Panc1 (cell line): ENCODE results near the gene ATP8B3. TPM values are rescaled to one million over a fixed set of nuclear protein-coding genes. Genes with fewer than 3 reads are reported as not detected.

Experiments
- ATAC-seq: fragments of 200-7000 bp; cut with Tn5 transposase; 2 replicates; pipeline ENCODE4 v1.9.1; 2020; ENCODE audit warnings: mild to moderate bottlenecking, moderate library complexity
- BruUV-seq: library from RNA; stranded (reverse); fragments of 400-500 nt; replicated peaks from 2 replicates; lab custom pipeline; 2021; lab: Mats Ljungman, UMichigan
- CTCF ChIA-PET: fragments of 300-600 bp; sonication (Branson Sonifier 250); formaldehyde crosslinking; loops from one replicate; lab custom pipeline; 2022; ENCODE audit warnings: antibody characterized with exemption; lab: Charles Lee
- POLR2A ChIA-PET: fragments of 300-600 bp; sonication (Branson Sonifier 250); formaldehyde crosslinking; loops from one replicate; lab custom pipeline; 2022; ENCODE audit warnings: antibody characterized with exemption; lab: Charles Lee
- DNase-seq: peaks from one replicate; pipeline ENCODE4 v3.0.0-alpha.2; 2010; ENCODE audit warnings: low read depth, low spot score
- H3K27ac ChIP-seq: 2 replicates; pipeline ENCODE4 v1.5.1; 2011; ENCODE audit warnings: mild to moderate bottlenecking, low read length, inconsistent platforms
- H3K27me3 ChIP-seq: fragments of 200-500 bp; sonication (Bioruptor generic); 2 replicates; pipeline ENCODE4 v1.6.0; 2014; ENCODE audit warnings: low read length, inconsistent platforms; ENCODE audit not compliant: control insufficient read depth, insufficient read depth
- H3K36me3 ChIP-seq: fragments of 200-500 bp; sonication (Bioruptor generic); 2 replicates; pipeline ENCODE4 v1.5.1; 2014; ENCODE audit warnings: inconsistent platforms, mild to moderate bottlenecking, low read length, moderate library complexity; ENCODE audit not compliant: control insufficient read depth, insufficient read depth
- H3K4me1 ChIP-seq: 2 replicates; pipeline ENCODE4 v1.5.1; 2011; ENCODE audit warnings: inconsistent platforms, mild to moderate bottlenecking, low read length, moderate library complexity; ENCODE audit not compliant: control insufficient read depth, insufficient read depth
- H3K4me3 ChIP-seq, 2 experiments: 2 replicates each; pipeline ENCODE4 v1.5.1; 2011 to 2012; ENCODE audit warnings: low read depth in 2 of 2, low read length in 2 of 2, mild to moderate bottlenecking in 2 of 2, inconsistent platforms in 1 of 2, moderate library complexity in 1 of 2
- H3K9me3 ChIP-seq: fragments of 200-500 bp; sonication (Bioruptor generic); 2 replicates; pipeline ENCODE4 v1.5.1; 2014; ENCODE audit warnings: low read depth, mild to moderate bottlenecking, inconsistent platforms, low read length, moderate library complexity; ENCODE audit not compliant: control insufficient read depth, insufficient read depth
- CTCF ChIP-seq: fragments of 450-650 bp; IDR thresholded peaks from 2 replicates; pipeline ENCODE4 v1.5.1; 2017; ENCODE audit warnings: mild to moderate bottlenecking
- POLR2AphosphoS5 ChIP-seq: IDR thresholded peaks from 2 replicates; pipeline ENCODE4 v1.6.1; 2012; ENCODE audit warnings: mild to moderate bottlenecking, low read depth, low read length, moderate library complexity
- REST ChIP-seq, 2 experiments: IDR thresholded peaks; 2 replicates each; pipeline ENCODE4 v1.6.1; 2011 to 2012; ENCODE audit warnings: low read depth in 2 of 2, control low read depth in 1 of 2, low read length in 1 of 2, mild to moderate bottlenecking in 1 of 2, moderate library complexity in 1 of 2; ENCODE audit not compliant: insufficient read depth in 1 of 2
- SIN3A ChIP-seq: IDR thresholded peaks from 2 replicates; pipeline ENCODE4 v1.6.1; 2012; ENCODE audit warnings: low read depth, mild to moderate bottlenecking, low read length, moderate library complexity, borderline replicate concordance; ENCODE audit not compliant: insufficient read depth
- TCF7L2 ChIP-seq: IDR thresholded peaks from 2 replicates; pipeline ENCODE4 v1.6.1; 2011; ENCODE audit warnings: mild to moderate bottlenecking, low read depth, low read length, inconsistent platforms
- in situ Hi-C: cut with HindIII; loops from 2 replicates; pipeline ENCODE4 v1.10.0; 2016; ENCODE audit warnings: low sequenced_read_pairs, low pct_unique_long_range_greater_than_20kb
- intact Hi-C: fragments of 100-400 bp; cut with micrococcal nuclease; formaldehyde crosslinking; loops from one replicate; pipeline ENCODE4 v1.10.0; 2022; ENCODE audit not compliant: unreplicated experiment
- total RNA-seq: library from RNA; stranded (reverse); gene quantifications from one replicate; pipeline ENCODE4 v1.2.1, GENCODE V29; 2021; ENCODE audit not compliant: unreplicated experiment

ATP8B3 gene
- total RNA-seq, 1 experiment from 2014 or later, result 67.7 TPM

- H3K27ac ChIP-seq, result peak overlapping the region; percentile 69
- BruUV-seq, result no TSS peak
- no peak for DNase-seq
- H3K4me1 ChIP-seq, result peaks cover 18% of the 10 kb centered on the region
- no peak overlapping the region for H3K4me3 ChIP-seq
- ChIA-PET POLR2A (no interaction called here), CTCF (no interaction called here)
- H3K27me3 ChIP-seq, result no peaks in the 10 kb centered on the region
- no peaks in the 10 kb centered on the region for H3K9me3 ChIP-seq
- peak; percentile 54 for ATAC-seq
- in situ Hi-C loops (no loop called here), intact Hi-C loops (no loop called here)
- no peaks in the 10 kb centered on the region for H3K36me3 ChIP-seq
- TF ChIP-seq SIN3A, result no peak
- TF ChIP-seq POLR2AphosphoS5, result no peak
- TF ChIP-seq REST (IDR thresholded peaks at IDR 0.05; ENCODE audit: insufficient read depth in 1 of 2, low read depth in 2 of 2, low read length in 1 of 2), result no peak
These were observed 45.2 kb downstream of the ATP8B3 start for GRCh38 chr19:1766800-1767352.

- no peaks in the 10 kb centered on the region for H3K27me3 ChIP-seq
- ATAC-seq, result peak; percentile 10; the same call in 1 of the 2 replicates
- DNase-seq, result no peak
- H3K9me3 ChIP-seq, result no peaks in the 10 kb centered on the region
- intact Hi-C loops, result no loop called here
- ChIA-PET POLR2A (interaction anchor here (0.6 kb wide), 1 partner anchor 65 kb away, joined by 5 read pairs; no protein-coding TSS in a partner anchor), CTCF (no interaction called here)
- in situ Hi-C loops, result no loop called here
- BruUV-seq, result no TSS peak
- peak overlapping the region; percentile 69; the same call in 1 of the 2 replicates for H3K27ac ChIP-seq
- no peaks in the 10 kb centered on the region for H3K36me3 ChIP-seq
- TF ChIP-seq TCF7L2 (no peak), REST (IDR thresholded peaks at IDR 0.05; ENCODE audit: insufficient read depth in 1 of 2, low read depth in 2 of 2, low read length in 1 of 2) (no peak), CTCF (no peak), SIN3A (no peak), POLR2AphosphoS5 (no peak)
- H3K4me1 ChIP-seq, result peaks cover 18% of the 10 kb centered on the region
- no peak overlapping the region for H3K4me3 ChIP-seq
These were observed 45.9 kb downstream of the ATP8B3 start for GRCh38 chr19:1765904-1766799.
